Measurements from ENCODE around the gene PPP2R1A.

PPP2R1A gene

GRCh38 chr19:52155596-52156359 is 34.1 kb upstream of the PPP2R1A start:
- H3K27ac ChIP-seq, result no peak overlapping the region
- no peaks in the 10 kb centered on the region for H3K4me1 ChIP-seq
- H3K9ac ChIP-seq, result no peak overlapping the region
- H3K9me3 ChIP-seq (ENCODE audit: control insufficient read depth, low read length), result no peaks in the 10 kb centered on the region
- H3K4me2 ChIP-seq (ENCODE audit: low read length), result no peak overlapping the region
- H3K36me3 ChIP-seq (ENCODE audit: control insufficient read depth, insufficient read depth, low read length), result no peaks in the 10 kb centered on the region
- no peak overlapping the region for H3K4me3 ChIP-seq (ENCODE audit: low read depth, low read length)
- no peak overlapping the region for H2AFZ ChIP-seq
- TF ChIP-seq CTCF (IDR thresholded peaks at IDR 0.05), result no peak
- H3K27me3 ChIP-seq (ENCODE audit: control insufficient read depth, insufficient read depth, low read length), result no peaks in the 10 kb centered on the region
- peaks cover 6% of the 10 kb centered on the region for H3K79me2 ChIP-seq

- peak overlapping the region; percentile 20 for H3K9ac ChIP-seq
- peaks cover 11% of the 10 kb centered on the region for H3K4me1 ChIP-seq
- H3K4me2 ChIP-seq (ENCODE audit: low read length), result peak overlapping the region; percentile 68
- no peaks in the 10 kb centered on the region for H3K27me3 ChIP-seq (ENCODE audit: control insufficient read depth, insufficient read depth, low read length)
- peak overlapping the region; percentile 96 for H2AFZ ChIP-seq
- H3K79me2 ChIP-seq, result no peaks in the 10 kb centered on the region
- no peaks in the 10 kb centered on the region for H3K9me3 ChIP-seq (ENCODE audit: control insufficient read depth, low read length)
- H3K4me3 ChIP-seq (ENCODE audit: low read depth, low read length), result peak overlapping the region; percentile 57
- peak overlapping the region; percentile 80 for H3K27ac ChIP-seq
- TF ChIP-seq CTCF (IDR thresholded peaks at IDR 0.05), result no peak
- H3K36me3 ChIP-seq (ENCODE audit: control insufficient read depth, insufficient read depth, low read length), result no peaks in the 10 kb centered on the region
These were observed 19.5 kb upstream of the PPP2R1A start for GRCh38 chr19:52170304-52170703.

- TF ChIP-seq CTCF (IDR thresholded peaks at IDR 0.05), result no peak
- peaks cover 7% of the 10 kb centered on the region for H3K4me1 ChIP-seq
- peak overlapping the region; percentile 20 for H3K9ac ChIP-seq
- peak overlapping the region; percentile 57 for H3K4me3 ChIP-seq (ENCODE audit: low read depth, low read length)
- peak overlapping the region; percentile 96 for H2AFZ ChIP-seq
- H3K9me3 ChIP-seq (ENCODE audit: control insufficient read depth, low read length), result no peaks in the 10 kb centered on the region
- no peaks in the 10 kb centered on the region for H3K27me3 ChIP-seq (ENCODE audit: control insufficient read depth, insufficient read depth, low read length)
- no peaks in the 10 kb centered on the region for H3K36me3 ChIP-seq (ENCODE audit: control insufficient read depth, insufficient read depth, low read length)
- peak overlapping the region; percentile 68 for H3K4me2 ChIP-seq (ENCODE audit: low read length)
- H3K27ac ChIP-seq, result peak overlapping the region; percentile 80
- no peaks in the 10 kb centered on the region for H3K79me2 ChIP-seq
These were observed 19.0 kb upstream of the PPP2R1A start for GRCh38 chr19:52170863-52171320.

- Histone ChIP-seq H3K4me1 (peaks cover 7% of the 10 kb centered on the region), H2AFZ (peak within 1 kb of the TSS; percentile 96), H3K36me3 (ENCODE audit: control insufficient read depth, insufficient read depth, low read length) (no peaks in the 10 kb centered on the region), H3K4me3 (ENCODE audit: low read depth, low read length) (peak within 1 kb of the TSS; percentile 57), H3K27ac (peak within 1 kb of the TSS; percentile 80), H3K79me2 (no peaks in the 10 kb centered on the region), H3K4me2 (ENCODE audit: low read length) (peak within 1 kb of the TSS; percentile 68), H3K9me3 (ENCODE audit: control insufficient read depth, low read length) (no peaks in the 10 kb centered on the region), H3K27me3 (ENCODE audit: control insufficient read depth, insufficient read depth, low read length) (no peaks in the 10 kb centered on the region), H3K9ac (peak within 1 kb of the TSS; percentile 20)
- TF ChIP-seq CTCF (IDR thresholded peaks at IDR 0.05), result no peak
These were observed 18.3 kb upstream of the PPP2R1A start, which contains the start of gene ZNF836 for GRCh38 chr19:52171321-52172169. Gene ZNF836, minus strand, starts transcription at chr19:52171621. Its CDS starts 3,549 bp downstream, at chr19:52168072.

Data from parathyroid adenoma (tissue), 2 donors.